ENCODE measurements around the gene GPR153. TPM values are rescaled to one million over a fixed set of nuclear protein-coding genes. Genes with fewer than 3 reads are reported as not detected.

GPR153 gene
- total and polyA plus RNA-seq, 2 donors (not counting 1 experiment from before 2014, with no cell fraction given), result 0.04 to 0.20 TPM

GRCh38 chr1:6234502-6235295, 26.2 kb downstream of the GPR153 start:
- 79% methylated on average over 15 of the region's 20 CpGs for WGBS (ENCODE audit: insufficient coverage)
- POLR2A ChIA-PET, result interaction anchor here (0.6 to 0.9 kb wide), 2 partner anchors 29 to 550 kb away, joined by 3 to 4 read pairs; partner anchors contain the start of gene CAMTA1
- H3K27ac Mint-ChIP-seq, result peak overlapping the region; percentile 71

More at GRCh38 chr1:6234502-6235295, 26.2 kb downstream of the GPR153 start:
- Histone ChIP-seq H3K9ac (ENCODE audit: low read length) (peak overlapping the region; percentile 82), H3K4me2 (replicated peaks; ENCODE audit: low read depth, low read length, poor library complexity, severe bottlenecking) (peak overlapping the region; percentile 96), H3K79me2 (ENCODE audit: control insufficient read depth, insufficient read depth, low read length) (peaks cover 11% of the 10 kb centered on the region), H3K36me3 (replicated peaks in 1 of 2; ENCODE audit: control extremely low read depth in 1 of 2, control insufficient read depth in 1 of 2, extremely low read depth in 1 of 2, insufficient read depth in 2 of 2, low read length in 1 of 2) (peaks cover 5 to 23% of the 10 kb centered on the region in 2 experiments), H3K27ac (ENCODE audit: low read length in 2 of 2) (no peak overlapping the region), H4K20me1 (ENCODE audit: control insufficient read depth, insufficient read depth, low read length, poor library complexity, severe bottlenecking) (no peaks in the 10 kb centered on the region), H2AFZ (ENCODE audit: insufficient read depth, low read depth, low read length, poor library complexity, severe bottlenecking) (peak overlapping the region; percentile 76), H3K27me3 (replicated peaks in 1 of 4; ENCODE audit: control extremely low read depth in 1 of 4, control insufficient read depth in 3 of 4, insufficient read depth in 4 of 4, low read length in 3 of 4) (peaks cover 0 to 12% (median 6%) of the 10 kb centered on the region in 4 experiments), H3K4me1 (ENCODE audit: control insufficient read depth in 2 of 2, insufficient read depth in 2 of 2, low read length in 2 of 2) (peaks cover 9 to 15% of the 10 kb centered on the region in 2 donors), H3K9me3 (ENCODE audit: control extremely low read depth in 1 of 3, control insufficient read depth in 2 of 3, insufficient read depth in 1 of 3, low read length in 2 of 3) (no peaks in the 10 kb centered on the region), H3K4me3 (ENCODE audit: control extremely low read depth in 1 of 5, extremely low read depth in 1 of 5, insufficient read depth in 1 of 5, low read depth in 2 of 5, low read length in 4 of 5) (peak overlapping the region in 4 of 5 experiments; percentile 47 to 84 (median 65))
- peak overlapping the region; percentile 89 for H3K4me3 Mint-ChIP-seq
- H3K4me1 Mint-ChIP-seq, result peaks cover 10% of the 10 kb centered on the region
- DNase-seq (no peak), ATAC-seq (ENCODE audit: low read depth) (no peak)
- intact Hi-C loops (cut with micrococcal nuclease), result loop anchor here (1.0 to 5.0 kb wide), 2 partner anchors 35 to 468 kb away; partner anchors contain the start of genes DNAJC11 and RPL22
- CTCF ChIA-PET, result interaction anchor here (0.9 to 1.3 kb wide), 4 partner anchors 10 to 35 kb away, joined by 3 to 6 read pairs (median 3); partner anchors contain the start of gene RPL22
- peaks cover 10% of the 10 kb centered on the region for H3K27me3 Mint-ChIP-seq
- no peak for TF ChIP-seq CTCF (IDR thresholded peaks at IDR 0.05)
- TF ChIP-seq EZH2 (IDR thresholded peaks at IDR 0.05; ENCODE audit: borderline replicate concordance, insufficient read depth, low read depth, low read length, poor library complexity, severe bottlenecking), result no peak
- H3K9me3 Mint-ChIP-seq (ENCODE audit: insufficient read depth), result no peaks in the 10 kb centered on the region
